Tibial artery (tissue), 4 donors: ENCODE data around the gene COQ2.

Experiments used
- DNase-seq, 2 donors: peaks; one replicate each; pipeline ENCODE4 v3.0.0-alpha.2; 2019
- H3K27ac ChIP-seq, 2 donors: fragments of 200-600 bp; sonication (generic) in 1 of 2; 1 replicate in 1 of 2; 2 replicates in 1 of 2; pipeline ENCODE4 v1.5.1; 2018 to 2019; ENCODE audit warnings: mild to moderate bottlenecking in 1 of 2
- H3K27me3 ChIP-seq, 2 donors: fragments of 200-600 bp; sonication (generic) in 1 of 2; one replicate each; pipeline versions ENCODE4 v1.5.1 to v1.6.0; 2016 to 2019
- H3K36me3 ChIP-seq, 3 donors: fragments of 200-600 bp; sonication (generic) in 2 of 3; one replicate each; pipeline ENCODE4 v1.5.1; 2016 to 2019; ENCODE audit warnings: mild to moderate bottlenecking in 2 of 3
- H3K4me1 ChIP-seq, 4 donors: fragments of 200-600 bp; sonication (generic) in 2 of 4; 1 replicate in 3 of 4; 2 replicates in 1 of 4; pipeline ENCODE4 v1.5.1; 2016 to 2019
- H3K4me3 ChIP-seq, 2 donors: fragments of 200-600 bp; sonication (generic) in 1 of 2; 1 replicate in 1 of 2; 2 replicates in 1 of 2; pipeline ENCODE4 v1.5.1; 2018 to 2019; ENCODE audit warnings: mild to moderate bottlenecking in 2 of 2
- H3K9me3 ChIP-seq, 3 donors: fragments of 200-600 bp; sonication (generic) in 1 of 3; one replicate each; pipeline ENCODE4 v1.5.1; 2016 to 2019
- intact Hi-C: fragments of 100-400 bp; cut with DNase I; formaldehyde crosslinking; loops from one replicate; pipeline ENCODE4 v1.15.0; 2023; ENCODE audit warnings: low total_unique reads
- TF ChIP-seq, protein P1 (sequence below), 2 experiments: fragments of 200-600 bp in 1 of 2; fragments of 450-650 bp in 1 of 2; IDR thresholded peaks; one replicate each; pipeline ENCODE4 v1.5.1; 2017 to 2019; ENCODE audit warnings: antibody characterized with exemption in 2 of 2, mild to moderate bottlenecking in 1 of 2, moderate library complexity in 1 of 2

The COQ2 gene

DNA sequence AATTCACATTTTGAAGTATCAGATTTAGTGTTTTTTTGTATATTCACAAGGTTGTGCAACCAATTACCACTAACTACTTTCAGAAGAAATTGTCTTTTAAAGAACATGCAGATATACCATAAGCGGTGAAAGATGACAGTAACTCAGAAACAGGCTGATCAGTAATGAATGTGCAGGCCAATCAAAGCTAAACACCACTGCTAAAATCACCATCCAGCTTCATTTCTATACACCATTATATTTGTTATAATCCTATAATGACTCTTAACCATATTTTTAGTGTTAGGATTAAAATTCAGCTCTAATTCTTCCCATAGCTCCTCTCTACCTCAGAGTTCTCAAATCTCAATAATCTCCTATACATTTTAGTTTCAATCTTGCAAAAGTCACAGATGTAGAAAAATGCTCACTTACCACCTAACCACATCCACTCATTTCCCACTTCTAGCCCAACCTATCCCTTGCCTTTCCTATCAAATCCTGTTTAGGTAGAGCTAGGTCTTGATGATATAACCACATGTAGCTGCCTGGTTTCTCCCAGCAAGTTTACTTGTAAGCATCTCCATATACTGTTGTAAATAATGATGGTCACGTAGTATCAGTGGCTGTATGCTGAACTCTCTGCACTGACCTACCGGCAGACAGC lies 16.6 kb downstream of the COQ2 start:
- TF ChIP-seq, protein P1, sequence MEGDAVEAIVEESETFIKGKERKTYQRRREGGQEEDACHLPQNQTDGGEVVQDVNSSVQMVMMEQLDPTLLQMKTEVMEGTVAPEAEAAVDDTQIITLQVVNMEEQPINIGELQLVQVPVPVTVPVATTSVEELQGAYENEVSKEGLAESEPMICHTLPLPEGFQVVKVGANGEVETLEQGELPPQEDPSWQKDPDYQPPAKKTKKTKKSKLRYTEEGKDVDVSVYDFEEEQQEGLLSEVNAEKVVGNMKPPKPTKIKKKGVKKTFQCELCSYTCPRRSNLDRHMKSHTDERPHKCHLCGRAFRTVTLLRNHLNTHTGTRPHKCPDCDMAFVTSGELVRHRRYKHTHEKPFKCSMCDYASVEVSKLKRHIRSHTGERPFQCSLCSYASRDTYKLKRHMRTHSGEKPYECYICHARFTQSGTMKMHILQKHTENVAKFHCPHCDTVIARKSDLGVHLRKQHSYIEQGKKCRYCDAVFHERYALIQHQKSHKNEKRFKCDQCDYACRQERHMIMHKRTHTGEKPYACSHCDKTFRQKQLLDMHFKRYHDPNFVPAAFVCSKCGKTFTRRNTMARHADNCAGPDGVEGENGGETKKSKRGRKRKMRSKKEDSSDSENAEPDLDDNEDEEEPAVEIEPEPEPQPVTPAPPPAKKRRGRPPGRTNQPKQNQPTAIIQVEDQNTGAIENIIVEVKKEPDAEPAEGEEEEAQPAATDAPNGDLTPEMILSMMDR (IDR thresholded peaks at IDR 0.05): no peak
- Histone ChIP-seq H3K27me3 (no peaks in the 10 kb centered on the region), H3K27ac (no peak overlapping the region), H3K9me3 (no peaks in the 10 kb centered on the region), H3K36me3 (peaks cover 0 to 14% (median 9%) of the 10 kb centered on the region in 3 donors), H3K4me3 (no peak overlapping the region), H3K4me1 (no peaks in the 10 kb centered on the region)
- no peak for DNase-seq
- intact Hi-C loops: no loop called here

DNA sequence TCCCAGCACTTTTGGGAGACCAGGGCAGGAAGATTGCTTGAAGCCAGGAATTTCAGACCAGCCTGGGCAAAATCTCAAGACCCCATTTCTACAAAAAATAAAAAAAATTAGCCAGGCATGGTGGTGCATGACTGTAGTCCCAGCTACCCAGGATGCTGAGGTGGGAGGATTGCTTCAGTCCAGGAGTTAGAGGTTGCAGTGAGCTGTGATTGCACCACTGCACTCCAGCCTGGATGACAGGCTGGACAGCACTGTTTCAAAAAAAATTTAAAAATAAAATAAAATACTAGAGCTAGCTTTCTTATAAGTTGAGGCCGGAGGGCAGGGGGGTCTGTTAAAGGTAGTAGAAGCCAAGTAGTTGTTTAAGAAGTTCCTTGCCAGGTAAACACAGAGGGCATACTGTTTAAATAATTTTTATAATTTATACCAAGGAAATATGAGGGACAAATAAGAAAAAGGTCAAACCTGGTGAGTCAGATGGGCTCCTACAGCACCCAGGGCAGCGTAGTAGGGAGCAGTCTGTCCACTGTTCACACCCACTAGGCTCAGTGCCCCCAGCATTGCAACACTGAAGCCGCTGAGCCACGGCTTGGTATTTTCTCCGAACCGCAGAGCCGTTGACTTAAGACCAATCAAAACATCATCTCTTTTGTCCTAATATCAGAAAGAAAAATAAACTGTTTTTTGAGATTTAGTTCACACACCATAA lies 17.3 kb downstream of the COQ2 start:
- no peak overlapping the region for H3K4me3 ChIP-seq
- TF ChIP-seq, protein P1 (IDR thresholded peaks at IDR 0.05): no peak
- no peaks in the 10 kb centered on the region for H3K9me3 ChIP-seq
- H3K36me3 ChIP-seq: peaks cover 0 to 14% (median 4%) of the 10 kb centered on the region in 3 donors
- DNase-seq: peak; percentile 59 to 77
- no peaks in the 10 kb centered on the region for H3K4me1 ChIP-seq
- H3K27me3 ChIP-seq: no peaks in the 10 kb centered on the region
- peak overlapping the region in 1 of 2 donors; percentile 11 for H3K27ac ChIP-seq
- intact Hi-C loops: no loop called here

DNA sequence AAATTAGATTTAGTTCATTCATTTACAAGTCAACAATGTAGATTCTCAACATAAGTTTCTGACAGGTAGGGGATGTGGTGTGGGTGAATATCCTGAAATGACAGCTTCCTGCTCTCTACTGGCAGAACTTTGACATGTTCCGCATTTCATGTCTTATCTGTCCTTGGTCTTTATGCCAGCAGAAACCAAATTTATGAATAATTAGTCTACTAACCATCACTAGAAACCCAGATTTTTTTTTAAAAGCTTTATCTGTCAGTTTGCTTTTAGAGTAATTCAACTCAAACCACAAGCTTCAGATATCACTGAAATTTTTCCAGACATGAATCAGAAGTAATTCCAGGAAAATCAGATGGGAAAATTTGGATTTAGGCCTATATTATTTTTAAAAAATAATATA lies 17.9 kb downstream of the COQ2 start:
- intact Hi-C loops: no loop called here
- no peaks in the 10 kb centered on the region for H3K4me1 ChIP-seq
- H3K9me3 ChIP-seq: no peaks in the 10 kb centered on the region
- H3K27ac ChIP-seq: no peak overlapping the region
- peaks cover 0 to 14% (median 4%) of the 10 kb centered on the region in 3 donors for H3K36me3 ChIP-seq
- H3K4me3 ChIP-seq: no peak overlapping the region
- no peaks in the 10 kb centered on the region for H3K27me3 ChIP-seq
- no peak for DNase-seq
- TF ChIP-seq, protein P1 (IDR thresholded peaks at IDR 0.05): no peak

DNA sequence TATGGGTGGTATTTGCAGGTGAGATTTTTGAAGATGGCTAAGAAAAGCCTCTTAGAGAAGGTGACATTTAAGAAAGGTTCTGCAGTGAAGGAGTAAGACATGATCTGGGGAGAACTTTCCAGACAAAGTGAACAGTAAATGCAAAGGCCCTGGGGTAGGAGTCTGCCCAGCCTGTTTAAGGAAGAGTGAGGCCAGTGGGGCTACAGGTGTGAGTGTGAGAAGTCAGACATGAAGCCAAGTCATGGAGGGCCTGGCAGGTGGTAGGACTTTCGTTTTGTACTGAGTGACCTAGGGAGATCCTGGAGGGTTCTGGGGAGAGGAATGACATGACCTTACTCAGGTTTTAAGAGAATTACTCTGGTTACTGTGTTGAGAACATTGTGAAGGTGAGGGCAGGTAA lies 21.5 kb downstream of the COQ2 start:
- intact Hi-C loops: no loop called here
- Histone ChIP-seq H3K4me3 (no peak overlapping the region), H3K27ac (no peak overlapping the region), H3K27me3 (no peaks in the 10 kb centered on the region), H3K36me3 (peaks cover 0 to 7% (median 4%) of the 10 kb centered on the region in 3 donors), H3K9me3 (no peaks in the 10 kb centered on the region), H3K4me1 (peaks cover 0 to 3% (median 0%) of the 10 kb centered on the region in 4 donors)
- no peak for DNase-seq
- TF ChIP-seq, protein P1 (IDR thresholded peaks at IDR 0.05): no peak

- no peaks in the 10 kb centered on the region for H3K27me3 ChIP-seq
- no peak overlapping the region for H3K4me3 ChIP-seq
- H3K36me3 ChIP-seq: peaks cover 0 to 7% (median 4%) of the 10 kb centered on the region in 3 donors
- H3K27ac ChIP-seq: no peak overlapping the region
- H3K4me1 ChIP-seq: peaks cover 0 to 3% (median 0%) of the 10 kb centered on the region in 4 donors
- no peaks in the 10 kb centered on the region for H3K9me3 ChIP-seq
- TF ChIP-seq, protein P1 (IDR thresholded peaks at IDR 0.05): no peak
- no peak for DNase-seq
- intact Hi-C loops: no loop called here
Measured at GRCh38 chr4:83262682-83263081, 21.9 kb downstream of the COQ2 start.
